Mesothelial cell of epicardium (in vitro differentiated cells): ENCODE results near the gene FGF12. TPM values are rescaled to one million over a fixed set of nuclear protein-coding genes. Genes with fewer than 3 reads are reported as not detected.

Experiments used
- DNase-seq, 2 experiments: peaks; one replicate each; pipeline ENCODE4 v3.0.0; 2021; ENCODE audit warnings: low spot score in 2 of 2; ENCODE audit not compliant: unreplicated experiment in 2 of 2
- H3K27ac Mint-ChIP-seq: 2 replicates; pipeline ENCODE4 v1.8.0; 2021; ENCODE audit warnings: mixed read lengths
- H3K27me3 Mint-ChIP-seq: 2 replicates; pipeline ENCODE4 v1.8.0; 2021; ENCODE audit warnings: low read depth, mixed read lengths
- H3K36me3 Mint-ChIP-seq: 2 replicates; pipeline ENCODE4 v1.8.0; 2021; ENCODE audit warnings: mixed read lengths
- H3K4me1 Mint-ChIP-seq: 2 replicates; pipeline ENCODE4 v1.8.0; 2021; ENCODE audit warnings: mixed read lengths
- H3K4me3 Mint-ChIP-seq: 2 replicates; pipeline ENCODE4 v1.8.0; 2021; ENCODE audit warnings: mild to moderate bottlenecking, moderate library complexity, mixed read lengths
- H3K9me3 Mint-ChIP-seq: 2 replicates; pipeline ENCODE4 v1.8.0; 2021; ENCODE audit warnings: mixed read lengths
- CTCF ChIP-seq: fragments of 200-600 bp; sonication (generic); IDR thresholded peaks from one replicate; pipeline ENCODE4 v1.5.0; 2021; ENCODE audit warnings: antibody characterized with exemption; ENCODE audit not compliant: unreplicated experiment
- total RNA-seq: library from RNA; stranded (reverse); gene quantifications from 3 replicates; pipeline ENCODE4 v1.2.1, GENCODE V29; 2021

FGF12 gene
- total RNA-seq, 1 donor from 2014 or later = 1.0 TPM

- H3K27ac Mint-ChIP-seq = no peak overlapping the region
- no peak for TF ChIP-seq CTCF
- H3K36me3 Mint-ChIP-seq = no peaks in the 10 kb centered on the region
- no peak overlapping the region for H3K4me3 Mint-ChIP-seq
- peaks cover 20% of the 10 kb centered on the region for H3K4me1 Mint-ChIP-seq
- H3K27me3 Mint-ChIP-seq = no peaks in the 10 kb centered on the region
- no peaks in the 10 kb centered on the region for H3K9me3 Mint-ChIP-seq
- no peak for DNase-seq
Measured at GRCh38 chr3:192279664-192280063, 447.7 kb downstream of the FGF12 start.

GRCh38 chr3:192277477-192277876, 449.9 kb downstream of the FGF12 start:
- no peaks in the 10 kb centered on the region for H3K27me3 Mint-ChIP-seq
- H3K9me3 Mint-ChIP-seq = no peaks in the 10 kb centered on the region
- no peak for TF ChIP-seq CTCF
- no peak for DNase-seq
- H3K4me1 Mint-ChIP-seq = peaks cover 38% of the 10 kb centered on the region
- H3K27ac Mint-ChIP-seq = no peak overlapping the region
- no peak overlapping the region for H3K4me3 Mint-ChIP-seq
- no peaks in the 10 kb centered on the region for H3K36me3 Mint-ChIP-seq

GRCh38 chr3:192275741-192276355, 451.5 kb downstream of the FGF12 start:
- H3K9me3 Mint-ChIP-seq = no peaks in the 10 kb centered on the region
- peaks cover 38% of the 10 kb centered on the region for H3K4me1 Mint-ChIP-seq
- H3K27me3 Mint-ChIP-seq = peaks cover 9% of the 10 kb centered on the region
- no peak for DNase-seq
- H3K4me3 Mint-ChIP-seq = no peak overlapping the region
- TF ChIP-seq CTCF = no peak
- H3K36me3 Mint-ChIP-seq = no peaks in the 10 kb centered on the region
- no peak overlapping the region for H3K27ac Mint-ChIP-seq

GRCh38 chr3:192273697-192274010, 453.7 kb downstream of the FGF12 start:
- peaks cover 44% of the 10 kb centered on the region for H3K4me1 Mint-ChIP-seq

GRCh38 chr3:192273001-192273696, 454.2 kb downstream of the FGF12 start:
- H3K27ac Mint-ChIP-seq = no peak overlapping the region
- H3K4me3 Mint-ChIP-seq = no peak overlapping the region
- TF ChIP-seq CTCF = no peak
- H3K9me3 Mint-ChIP-seq = peaks cover 5% of the 10 kb centered on the region
- peaks cover 13% of the 10 kb centered on the region for H3K27me3 Mint-ChIP-seq
- H3K4me1 Mint-ChIP-seq = peaks cover 44% of the 10 kb centered on the region
- no peak for DNase-seq
- no peaks in the 10 kb centered on the region for H3K36me3 Mint-ChIP-seq

More at GRCh38 chr3:192273697-192274010, 453.7 kb downstream of the FGF12 start:
- DNase-seq = no peak
- peaks cover under 1% of the 10 kb centered on the region for H3K9me3 Mint-ChIP-seq
- no peak overlapping the region for H3K27ac Mint-ChIP-seq
- H3K27me3 Mint-ChIP-seq = peaks cover 13% of the 10 kb centered on the region
- H3K4me3 Mint-ChIP-seq = no peak overlapping the region
- no peak for TF ChIP-seq CTCF
- no peaks in the 10 kb centered on the region for H3K36me3 Mint-ChIP-seq
